Liver (tissue), 2 donors: ENCODE data around the gene ARHGAP8.

Experiments
- CTCF ChIP-seq: fragments of 150-350 bp; IDR thresholded peaks from 2 replicates; pipeline ENCODE4 v1.5.1; 2017; ENCODE audit warnings: improper control_type of control experiment, low read depth, low read length; ENCODE audit not compliant: missing input control
- MAX ChIP-seq: IDR thresholded peaks from 2 replicates; pipeline ENCODE4 v1.6.1; 2016; ENCODE audit warnings: antibody characterized with exemption
- REST ChIP-seq: IDR thresholded peaks from 2 replicates; pipeline ENCODE4 v1.6.1; 2016; ENCODE audit warnings: antibody characterized with exemption, mild to moderate bottlenecking
- YY1 ChIP-seq: IDR thresholded peaks from 2 replicates; pipeline ENCODE4 v1.6.1; 2016; ENCODE audit warnings: antibody characterized with exemption, mild to moderate bottlenecking
- donor health status: healthy.

- no peak for TF ChIP-seq CTCF
- no peak for TF ChIP-seq YY1
- no peak for TF ChIP-seq REST
- no peak for TF ChIP-seq MAX
Observed at GRCh38 chr22:44825310-44826150, 73.2 kb downstream of the ARHGAP8 start.
